GM15510 (cell line): ENCODE data around the gene TMEM207.

ENCODE experiments used
- POLR2A ChIP-seq: IDR thresholded peaks from 3 replicates; pipeline ENCODE4 v1.6.1; 2011; ENCODE audit warnings: borderline replicate concordance; ENCODE audit not compliant: insufficient read length; ENCODE audit errors: extremely low read depth

Gene TMEM207

GRCh38 chr3:190458040-190458439 lies 8.3 kb upstream of the TMEM207 start:
- no peak for TF ChIP-seq POLR2A

GRCh38 chr3:190456770-190457169 lies 7.1 kb upstream of the TMEM207 start:
- TF ChIP-seq POLR2A, result no peak

GRCh38 chr3:190455828-190456227 lies 6.1 kb upstream of the TMEM207 start:
- TF ChIP-seq POLR2A, result no peak

GRCh38 chr3:190448256-190448655 lies 1.4 kb downstream of the TMEM207 start:
- TF ChIP-seq POLR2A, result no peak

GRCh38 chr3:190446573-190447279 lies 3.0 kb downstream of the TMEM207 start:
- TF ChIP-seq POLR2A, result no peak

GRCh38 chr3:190444576-190445145 lies 5.0 kb downstream of the TMEM207 start:
- no peak for TF ChIP-seq POLR2A

- TF ChIP-seq POLR2A, result no peak
Measured at GRCh38 chr3:190444006-190444405, 5.7 kb downstream of the TMEM207 start.

- no peak for TF ChIP-seq POLR2A
Measured at GRCh38 chr3:190443257-190443656, 6.4 kb downstream of the TMEM207 start.

- TF ChIP-seq POLR2A, result no peak
Measured at GRCh38 chr3:190442240-190442639, 7.5 kb downstream of the TMEM207 start.

- TF ChIP-seq POLR2A, result no peak
Measured at GRCh38 chr3:190436331-190436730, 13.4 kb downstream of the TMEM207 start.

- TF ChIP-seq POLR2A, result no peak
Measured at GRCh38 chr3:190435618-190436017, 14.1 kb downstream of the TMEM207 start.

GRCh38 chr3:190433626-190434025 lies 16.1 kb downstream of the TMEM207 start:
- TF ChIP-seq POLR2A, result no peak

GRCh38 chr3:190432216-190432615 lies 17.5 kb downstream of the TMEM207 start:
- no peak for TF ChIP-seq POLR2A

GRCh38 chr3:190430906-190431305 lies 18.8 kb downstream of the TMEM207 start:
- no peak for TF ChIP-seq POLR2A

- no peak for TF ChIP-seq POLR2A
Measured at GRCh38 chr3:190429681-190430080, 20.0 kb downstream of the TMEM207 start.

GRCh38 chr3:190426806-190427507 lies 22.7 kb downstream of the TMEM207 start:
- no peak for TF ChIP-seq POLR2A
